Stimulated activated CD8-positive, alpha-beta memory T cell treated with anti-CD3 and anti-CD28 coated beads, Interleukin-7, amount 100 ng/mL, for 24 hours (primary cell): ENCODE data around the gene CHEK2.
"Not testable (repeated sequence)": the region's sequence is repeated elsewhere in the genome, so short reads cannot be mapped to it uniquely, and the experiment has no call there.

Experiments used
- DNase-seq: peaks from one replicate; pipeline ENCODE4 v3.0.0-alpha.2; 2020; ENCODE audit warnings: low read depth

CHEK2 gene

GRCh38 chr22:28741200-28741784 is 328 bp downstream of the CHEK2 start:
- no peak for DNase-seq

DNA sequence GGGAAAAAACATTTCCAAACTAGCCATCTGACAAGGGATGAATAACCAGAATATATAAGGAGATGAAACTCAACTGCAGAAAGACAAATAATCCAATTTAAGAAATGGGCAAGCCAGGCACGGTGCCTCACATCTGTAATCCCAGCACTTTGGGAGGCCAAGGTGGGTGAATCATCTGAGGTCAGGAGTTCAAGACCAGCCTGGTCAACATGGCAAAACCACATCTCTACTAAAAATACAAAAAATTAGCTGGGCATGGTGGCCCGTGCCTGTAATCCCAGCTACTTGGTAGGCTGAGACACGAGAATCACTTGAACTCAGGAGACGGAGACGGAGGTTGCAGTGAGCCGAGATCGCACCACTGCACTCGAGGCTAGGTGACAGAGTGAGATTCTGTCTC is 2.7 kb downstream of the CHEK2 start:
- not testable (repeated sequence) for DNase-seq

DNA sequence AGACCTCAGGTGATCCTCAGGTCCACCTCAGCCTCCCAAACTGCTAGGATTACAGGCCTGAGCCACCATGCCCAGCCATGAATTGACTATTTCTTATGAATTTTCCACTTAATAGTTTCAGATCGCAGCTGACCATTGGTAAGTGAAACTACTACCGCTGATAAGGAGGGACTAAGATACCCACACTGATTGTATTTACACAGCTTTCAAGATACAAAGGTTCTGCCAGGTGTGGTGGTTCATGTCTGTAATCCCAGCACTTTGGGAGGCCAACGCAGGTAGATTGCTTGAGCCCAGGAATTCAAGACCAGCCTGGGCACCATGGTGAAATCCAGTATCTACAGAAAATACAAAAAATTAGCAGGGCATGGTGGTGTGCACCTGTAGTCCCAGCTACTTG is 3.9 kb downstream of the CHEK2 start:
- no peak for DNase-seq

DNA sequence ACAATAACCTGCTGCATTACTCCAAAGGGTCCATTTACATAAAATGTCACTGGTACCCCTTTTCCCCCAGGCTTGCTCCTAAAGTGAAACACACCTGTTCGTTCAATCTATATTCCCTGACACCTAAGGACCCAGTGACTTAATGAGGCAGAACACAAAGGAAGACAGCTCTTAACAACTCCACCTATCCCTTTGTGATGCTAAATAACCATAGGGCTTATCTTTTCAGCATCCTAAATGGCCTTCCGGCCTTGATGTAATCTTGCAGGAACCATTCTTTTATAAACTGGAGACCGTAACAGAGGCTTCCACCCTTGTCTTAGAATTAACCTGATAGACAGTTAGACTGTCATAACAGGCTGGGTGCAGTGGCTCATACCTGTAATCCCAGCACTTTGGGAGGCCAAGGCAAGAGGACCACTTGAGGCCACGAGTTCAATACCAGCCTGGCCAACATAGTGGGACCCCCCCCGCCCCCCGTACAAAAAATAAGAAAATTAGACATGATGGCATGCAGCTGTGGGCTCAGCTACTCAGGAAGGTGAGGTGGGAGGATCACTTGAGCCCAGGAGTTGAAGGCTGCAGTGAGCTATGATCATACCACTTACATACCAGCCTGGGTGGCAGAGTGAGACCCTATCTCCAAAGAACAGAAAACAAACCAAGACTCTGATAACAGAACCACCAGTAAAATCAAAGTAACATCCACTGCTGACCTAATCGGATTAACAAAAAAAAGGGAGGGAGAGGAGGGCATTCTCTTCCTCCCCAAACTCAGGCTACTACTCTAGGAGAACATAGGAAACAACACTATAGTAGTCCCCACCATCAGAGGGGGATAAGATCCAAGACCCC is 5.1 kb downstream of the CHEK2 start:
- no peak for DNase-seq

- DNase-seq, result no peak
Measured at GRCh38 chr22:28734393-28734792, 7.2 kb downstream of the CHEK2 start.

DNA sequence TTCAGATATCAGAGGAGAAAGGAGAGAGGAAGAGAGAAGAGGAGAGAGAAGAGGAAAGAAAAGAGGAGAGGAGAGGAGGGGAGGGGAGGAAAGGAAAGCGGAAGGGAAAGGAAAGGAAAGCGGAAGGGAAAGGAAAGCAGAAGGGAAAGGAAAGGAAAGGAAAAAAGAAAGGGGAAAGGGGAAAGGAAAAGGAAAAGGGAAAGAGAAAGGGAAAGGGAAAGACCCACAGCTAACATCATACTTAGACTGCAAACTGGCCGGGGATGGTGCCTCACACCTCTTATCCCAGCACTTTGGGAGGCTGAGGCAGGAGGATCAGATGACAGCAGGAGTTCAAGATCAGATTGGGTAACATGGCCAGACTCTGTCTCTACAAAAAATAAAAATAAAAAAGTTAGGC is 11.4 kb downstream of the CHEK2 start:
- no peak for DNase-seq

DNA sequence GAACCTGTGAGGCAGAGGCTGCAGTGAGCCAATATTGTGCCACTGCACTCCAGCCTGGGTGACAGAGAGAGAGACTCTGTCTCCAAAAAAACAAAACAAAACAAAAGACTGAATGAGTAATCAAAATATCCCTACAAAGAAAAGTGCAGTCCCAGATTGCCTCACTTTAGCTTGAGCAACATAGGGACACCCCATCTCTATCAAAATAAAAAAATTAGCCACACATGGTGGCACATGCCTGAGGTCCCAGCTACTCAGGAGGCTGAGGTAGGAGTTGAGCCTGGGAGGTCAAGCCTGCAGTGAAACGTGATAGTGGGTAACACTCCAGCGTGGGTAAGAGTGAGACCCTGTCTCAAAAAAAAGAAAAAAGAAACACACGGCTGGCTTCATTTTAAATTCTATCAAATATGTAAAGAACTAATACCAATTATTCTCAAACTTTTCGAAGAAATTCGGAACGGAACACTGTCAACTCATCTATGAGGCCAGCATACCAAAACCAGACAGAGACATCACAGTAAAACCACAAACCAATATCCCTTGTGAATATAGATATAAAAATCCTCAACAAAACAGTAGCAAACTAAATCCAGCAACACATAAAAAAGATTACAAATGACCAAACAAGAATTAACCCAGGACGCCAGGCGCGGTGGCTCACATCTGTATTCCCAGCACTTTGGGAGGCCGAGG is 12.9 kb downstream of the CHEK2 start:
- no peak for DNase-seq

DNA sequence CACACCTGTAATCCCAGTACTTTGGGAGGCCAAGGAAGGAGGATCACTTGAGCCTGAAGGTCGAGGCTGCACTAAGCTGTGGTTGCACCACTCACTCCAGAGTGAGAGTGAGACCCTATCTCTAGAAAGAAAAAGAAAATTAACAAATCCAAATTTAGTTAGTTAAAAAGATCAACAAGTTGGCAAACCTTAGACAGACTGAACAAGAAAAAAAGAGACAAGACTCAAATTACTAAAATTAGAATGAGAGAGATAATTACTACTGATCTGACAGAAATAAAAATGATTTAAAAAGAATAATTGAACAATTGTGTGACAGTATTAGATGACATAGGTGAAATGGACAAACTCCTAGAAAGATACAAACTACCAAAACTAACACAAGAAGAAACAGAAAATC is 13.6 kb downstream of the CHEK2 start:
- no peak for DNase-seq

DNA sequence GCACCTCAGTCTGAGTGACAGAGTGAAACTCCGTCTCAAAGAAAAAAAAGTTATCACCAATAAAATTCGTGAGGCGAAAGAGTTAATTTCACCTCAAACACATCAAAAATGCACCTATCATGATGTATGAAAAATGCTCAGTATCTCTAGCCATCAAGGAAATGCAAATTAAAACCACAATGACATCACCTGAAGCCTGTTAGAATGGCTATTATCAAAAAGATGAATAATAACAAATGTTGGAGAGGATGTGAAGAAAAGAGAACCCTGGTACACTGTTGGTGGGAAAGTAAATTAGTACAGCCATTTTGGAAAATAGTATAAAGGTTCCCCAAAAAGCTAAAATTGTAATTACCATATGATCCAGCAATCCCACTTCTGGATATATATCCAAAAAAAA is 23.6 kb downstream of the CHEK2 start:
- no peak for DNase-seq

- no peak for DNase-seq
Measured at GRCh38 chr22:28716686-28717085, 24.9 kb downstream of the CHEK2 start.

- no peak for DNase-seq
Measured at GRCh38 chr22:28715611-28716010, 26.0 kb downstream of the CHEK2 start.

GRCh38 chr22:28714043-28714628 is 27.5 kb downstream of the CHEK2 start:
- no peak for DNase-seq

GRCh38 chr22:28711820-28712777 is 29.5 kb downstream of the CHEK2 start:
- no peak for DNase-seq

GRCh38 chr22:28711341-28711740 is 30.3 kb downstream of the CHEK2 start:
- DNase-seq, result no peak

DNA sequence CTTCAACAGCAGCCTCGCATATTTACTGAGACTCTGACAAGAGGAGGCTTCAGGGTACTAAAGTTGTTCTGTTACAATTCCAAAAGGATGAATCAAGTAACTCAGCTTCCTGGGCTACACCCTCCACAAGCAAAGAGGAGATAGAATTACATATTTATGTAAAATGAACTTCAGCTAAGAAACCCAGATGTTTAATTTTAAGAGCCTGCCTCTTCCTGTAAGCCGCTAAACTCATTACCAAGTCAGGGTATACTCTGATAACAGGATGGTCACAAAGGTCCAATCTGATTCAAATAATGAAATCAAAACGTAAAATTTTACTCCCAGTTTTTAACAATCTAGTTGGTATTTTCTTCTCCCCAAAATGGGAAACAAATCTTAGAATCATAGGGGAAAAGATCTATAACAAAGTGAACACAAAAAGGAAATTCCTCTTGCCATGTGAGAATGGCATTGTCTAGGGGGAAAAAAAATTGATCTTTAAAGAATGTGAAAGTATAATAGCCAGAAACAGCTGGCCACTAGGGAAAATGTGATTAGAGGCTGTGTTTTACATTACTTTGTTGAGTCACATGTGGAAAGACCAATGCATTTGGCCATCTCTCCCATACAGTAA is 30.9 kb downstream of the CHEK2 start:
- DNase-seq, result no peak

GRCh38 chr22:28710107-28710506 is 31.5 kb downstream of the CHEK2 start:
- no peak for DNase-seq

DNA sequence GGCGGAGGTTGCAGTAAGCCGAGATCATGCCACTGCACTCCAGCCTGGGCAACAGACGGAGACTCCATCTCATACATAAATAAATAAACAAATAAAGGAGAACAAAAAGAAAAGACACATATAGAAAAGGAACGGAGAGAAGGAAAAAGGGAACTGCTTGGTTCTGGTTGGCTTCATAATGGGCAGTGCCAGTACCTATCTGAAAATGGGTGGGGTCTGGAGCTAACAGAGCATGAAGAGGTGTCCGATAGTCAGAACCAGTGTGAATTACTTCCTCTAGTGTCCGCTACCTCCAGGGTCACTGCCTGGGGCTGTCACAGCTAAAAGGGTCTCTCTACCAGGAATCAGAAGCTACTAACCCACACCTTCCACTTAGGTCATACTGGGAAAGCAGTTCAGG is 34.8 kb downstream of the CHEK2 start:
- no peak for DNase-seq

GRCh38 chr22:28703436-28703835 is 38.2 kb downstream of the CHEK2 start:
- no peak for DNase-seq

DNA sequence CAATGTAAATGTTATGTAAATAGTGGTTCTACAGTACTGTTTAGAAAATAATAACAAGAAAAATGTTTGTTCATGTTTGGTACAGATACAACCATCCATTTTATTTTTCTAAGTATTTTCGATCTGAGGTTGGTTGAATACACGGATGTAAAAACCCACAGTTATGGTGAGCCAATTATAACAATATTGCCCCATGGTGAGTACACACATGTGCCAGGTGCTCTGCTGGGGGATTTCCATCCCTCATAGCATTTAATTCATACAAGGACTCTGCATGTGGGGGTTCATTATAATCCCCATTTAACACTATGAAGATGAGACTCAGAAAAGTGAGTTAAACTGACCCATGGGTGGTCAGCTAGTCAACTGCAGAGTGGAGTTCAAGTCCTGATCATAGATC is 38.7 kb downstream of the CHEK2 start:
- DNase-seq, result no peak

DNA sequence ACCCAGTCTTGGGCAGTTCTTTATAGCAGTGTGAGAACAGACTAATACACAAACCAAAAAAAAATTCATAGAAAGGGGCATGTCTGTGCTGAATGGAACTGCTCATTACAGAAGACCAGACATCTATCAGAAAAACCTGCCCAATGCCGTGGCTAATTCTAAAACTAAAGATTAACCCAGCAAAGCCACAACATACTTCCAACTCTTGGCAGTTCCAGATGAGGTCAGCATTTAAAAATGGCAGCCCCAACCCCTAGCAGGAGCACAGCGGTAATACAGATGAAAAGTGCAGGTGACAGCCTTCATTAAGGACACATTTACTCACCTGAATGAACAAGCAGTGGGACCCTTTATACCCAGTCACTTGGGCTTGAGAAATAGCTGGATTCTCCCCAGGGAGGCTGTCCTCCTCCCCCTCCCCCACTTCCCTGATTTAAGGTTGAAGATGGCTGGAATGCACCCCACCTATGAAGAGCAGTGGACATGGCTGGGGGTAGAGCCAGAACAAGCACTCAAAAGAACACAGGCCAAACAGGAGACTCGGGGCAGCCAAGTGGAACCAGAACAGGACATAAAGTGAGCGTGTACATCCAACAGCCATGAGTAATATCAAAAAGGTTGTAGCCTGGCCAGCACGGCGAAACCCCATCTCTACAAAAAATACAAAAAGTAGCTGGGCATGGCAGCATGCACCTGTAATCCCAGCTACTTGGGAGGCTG is 48.4 kb downstream of the CHEK2 start:
- not testable (repeated sequence) for DNase-seq

DNA sequence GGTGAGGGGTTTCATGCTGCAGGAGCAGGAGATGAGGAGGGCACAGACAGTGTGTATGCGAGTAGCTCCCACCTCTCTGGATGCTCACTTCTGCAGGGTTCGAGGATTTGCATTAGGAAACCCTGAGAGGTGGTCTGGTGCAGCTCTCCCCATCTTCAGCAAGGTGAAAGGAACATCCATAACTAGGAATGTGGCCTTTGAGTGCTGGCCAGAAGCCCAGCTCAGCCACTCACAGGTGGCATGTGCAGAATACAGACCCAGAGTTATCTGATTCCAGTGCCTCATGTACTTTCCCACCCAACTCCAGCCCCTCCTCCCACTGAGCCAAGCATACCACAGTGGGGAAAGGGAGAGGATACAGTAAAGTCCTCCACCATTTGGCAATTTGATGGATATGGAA is 51.8 kb downstream of the CHEK2 start:
- not testable (repeated sequence) for DNase-seq
